Measurements from ENCODE around the gene MTERF4.

GRCh38 chr2:241130316-241130715, 28.2 kb upstream of the MTERF4 start:
- no peak for TF ChIP-seq NR2C1 (IDR thresholded peaks at IDR 0.05)
- TF ChIP-seq CTCF (IDR thresholded peaks at IDR 0.05 in 2 of 3, conservative IDR thresholded peaks at IDR 0.05 in 1 of 3; ENCODE audit: control insufficient read depth in 2 of 3, extremely low read depth in 1 of 3, insufficient read depth in 1 of 3, low read depth in 3 of 3, low read length in 3 of 3): no peak
- TF ChIP-seq NRF1 (conservative IDR thresholded peaks at IDR 0.05; ENCODE audit: low read depth, low read length): no peak
- no peak for TF ChIP-seq POLR2AphosphoS2 (IDR thresholded peaks at IDR 0.05; ENCODE audit: low read depth, low read length)
- no peak for TF ChIP-seq ZSCAN29 (IDR thresholded peaks at IDR 0.05)
